Aorta (tissue), 5 donors: ENCODE data around the gene MISFA. TPM values are rescaled to one million over a fixed set of nuclear protein-coding genes. Genes with fewer than 3 reads are reported as not detected.
A peak's percentile ranks its signal among the peaks of the same experiment; 100 is the strongest.
"Not testable (repeated sequence)": the region's sequence is repeated elsewhere in the genome, so short reads cannot be mapped to it uniquely, and the experiment has no call there.

ENCODE experiments used
- ATAC-seq: fragments of 200-7000 bp; cut with Tn5 transposase; one replicate; pipeline ENCODE4 v1.9.1; 2022; ENCODE audit warnings: moderate library complexity; ENCODE audit not compliant: low FRiP score
- DNase-seq, 2 donors: peaks; one replicate each; pipeline ENCODE4 v3.0.0-alpha.2; 2020
- H3K27ac ChIP-seq, 2 donors: one replicate each; pipeline ENCODE4 v1.5.1; 2013; ENCODE audit warnings: low read length in 2 of 2, mild to moderate bottlenecking in 2 of 2, moderate library complexity in 2 of 2, control low read depth in 1 of 2, inconsistent platforms in 1 of 2, low read depth in 1 of 2
- H3K27me3 ChIP-seq, 2 donors: one replicate each; pipeline ENCODE4 v1.6.1; 2013; ENCODE audit warnings: control low read depth in 1 of 2, low read length in 1 of 2, mild to moderate bottlenecking in 1 of 2, moderate library complexity in 1 of 2; ENCODE audit not compliant: insufficient read depth in 2 of 2, control insufficient read depth in 1 of 2
- H3K36me3 ChIP-seq, 2 donors: one replicate each; pipeline ENCODE4 v1.6.1; 2013; ENCODE audit warnings: control low read depth in 1 of 2, low read length in 1 of 2, mild to moderate bottlenecking in 1 of 2; ENCODE audit not compliant: insufficient read depth in 2 of 2, control insufficient read depth in 1 of 2
- H3K4me1 ChIP-seq, 2 donors: one replicate each; pipeline ENCODE4 v1.6.1; 2013; ENCODE audit warnings: low read length in 2 of 2, control low read depth in 1 of 2, mild to moderate bottlenecking in 1 of 2, moderate library complexity in 1 of 2; ENCODE audit not compliant: insufficient read depth in 2 of 2, control insufficient read depth in 1 of 2
- H3K4me3 ChIP-seq, 2 donors: one replicate each; pipeline ENCODE4 v1.5.1; 2013; ENCODE audit warnings: low read length in 2 of 2, control low read depth in 1 of 2, mild to moderate bottlenecking in 1 of 2
- H3K9me3 ChIP-seq: one replicate; pipeline ENCODE4 v1.6.1; 2013; ENCODE audit warnings: mild to moderate bottlenecking, low read length; ENCODE audit not compliant: control insufficient read depth
- WGBS, 2 donors: extraction: QIAGEN DNeasy Blood & Tissue Kit; methylation state at CpG; one replicate each; pipeline ENCODE4 v1.1.7; 2013; 5-methylcytosine and 5-hydroxymethylcytosine counted together
- intact Hi-C, 2 donors: fragments of 100-400 bp; cut with DNase I; formaldehyde crosslinking; loops; one replicate each; pipeline versions ENCODE4 v1.14.2 to v1.15.0; 2022
- polyA plus RNA-seq, 2 donors: library from polyadenylated mRNA; stranded (reverse); fragments of 200-250 nt; gene quantifications; one replicate each; pipeline ENCODE4 v1.2.3, GENCODE V29; 2013
- total RNA-seq, 2 donors: library from RNA; stranded (reverse); fragmentation: NEBNext Ultra II Directional; extraction: Animal tissue kit (Norgen Biotek cat#: 25700); gene quantifications; one replicate each; pipeline ENCODE4 v1.2.1, GENCODE V29; 2021
- donor health status: healthy with polysubstance abuse.
- donor health status: Bipolar disorder and iron deficiency.
- donor health status: DM: no; HTN: no; CAD: no.
- donor health status: DM: no; HTN: no; CAD: no.
- donor health status: DM: yes; HTN: yes; CAD: no.

The MISFA gene
- total and polyA plus RNA-seq, 4 donors: 0.95 to 6.6 (median 1.8) TPM; not detected in 1

GRCh38 chr11:18581825-18582224 is 17.8 kb upstream of the MISFA start:
- Histone ChIP-seq H3K4me3 (no peak overlapping the region), H3K27ac (no peak overlapping the region), H3K27me3 (no peaks in the 10 kb centered on the region), H3K9me3 (no peaks in the 10 kb centered on the region), H3K4me1 (no peaks in the 10 kb centered on the region), H3K36me3 (peaks cover 0 to 2% of the 10 kb centered on the region in 2 donors)
- no peak for DNase-seq
- 85 to 89% methylated on average over 1 of the region's 1 CpG for WGBS, 2 donors
- no peak for ATAC-seq
- intact Hi-C loops: no loop called here

GRCh38 chr11:18588297-18589252 is 11.0 kb upstream of the MISFA start, which contains the start of gene UEVLD:
Gene UEVLD (minus strand): TSS chr11:18588734. CDS start chr11:18588654, 80 bp downstream.
- WGBS, 2 donors: 1% methylated on average over 50 of the region's 50 CpGs
- Histone ChIP-seq H3K27ac (peak within 1 kb of the TSS in 1 of 2 donors; percentile 72), H3K27me3 (no peaks in the 10 kb centered on the region), H3K36me3 (no peaks in the 10 kb centered on the region), H3K9me3 (no peaks in the 10 kb centered on the region), H3K4me1 (peaks cover 6 to 11% of the 10 kb centered on the region in 2 donors), H3K4me3 (peak within 1 kb of the TSS; percentile 70 to 96)
- intact Hi-C loops: loop anchor here in 1 of 2 donors (5.0 kb wide), 2 partner anchors 44 to 109 kb away; partner anchors contain the start of genes SPTY2D1 and TMEM86A
- DNase-seq: peak; percentile 92 to 96
- ATAC-seq: peak; percentile 98

- H3K4me3 ChIP-seq: no peak overlapping the region
- intact Hi-C loops: no loop called here
- no peak overlapping the region for H3K27ac ChIP-seq
- ATAC-seq (no peak), DNase-seq (no peak)
- H3K36me3 ChIP-seq: peaks cover 0 to under 1% of the 10 kb centered on the region in 2 donors
- peaks cover 6 to 11% of the 10 kb centered on the region in 2 donors for H3K4me1 ChIP-seq
- H3K27me3 ChIP-seq: no peaks in the 10 kb centered on the region
- H3K9me3 ChIP-seq: no peaks in the 10 kb centered on the region
- 52 to 58% methylated on average over 2 of the region's 2 CpGs for WGBS, 2 donors
These were observed 9.0 kb upstream of the MISFA start for GRCh38 chr11:18590571-18590970.

DNA sequence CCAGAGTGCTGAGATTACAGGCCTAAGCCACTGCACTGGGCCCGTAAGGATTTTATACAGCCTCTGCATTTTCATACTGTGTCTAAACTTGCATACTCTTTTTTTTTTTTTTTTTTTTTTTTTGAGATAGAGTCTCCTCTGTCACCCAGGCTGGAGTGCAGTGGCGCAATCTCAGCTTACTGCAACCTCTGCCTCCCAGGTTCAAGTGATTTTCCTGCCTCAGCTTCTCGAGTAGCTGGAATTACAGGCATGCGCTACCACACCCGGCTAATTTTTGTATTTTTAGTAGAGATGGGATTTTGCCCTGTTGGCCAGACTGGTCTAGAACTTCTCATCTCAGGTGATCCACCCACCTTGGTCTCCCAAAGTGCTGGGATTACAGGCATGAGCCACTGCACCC is 5.5 kb upstream of the MISFA start:
- H3K36me3 ChIP-seq, DNase-seq, ATAC-seq, H3K4me1 ChIP-seq, H3K4me3 ChIP-seq, intact Hi-C loops, H3K27me3 ChIP-seq, H3K27ac ChIP-seq, H3K9me3 ChIP-seq: not testable (repeated sequence)
- 88 to 93% methylated on average over 5 of the region's 5 CpGs for WGBS, 2 donors

DNA sequence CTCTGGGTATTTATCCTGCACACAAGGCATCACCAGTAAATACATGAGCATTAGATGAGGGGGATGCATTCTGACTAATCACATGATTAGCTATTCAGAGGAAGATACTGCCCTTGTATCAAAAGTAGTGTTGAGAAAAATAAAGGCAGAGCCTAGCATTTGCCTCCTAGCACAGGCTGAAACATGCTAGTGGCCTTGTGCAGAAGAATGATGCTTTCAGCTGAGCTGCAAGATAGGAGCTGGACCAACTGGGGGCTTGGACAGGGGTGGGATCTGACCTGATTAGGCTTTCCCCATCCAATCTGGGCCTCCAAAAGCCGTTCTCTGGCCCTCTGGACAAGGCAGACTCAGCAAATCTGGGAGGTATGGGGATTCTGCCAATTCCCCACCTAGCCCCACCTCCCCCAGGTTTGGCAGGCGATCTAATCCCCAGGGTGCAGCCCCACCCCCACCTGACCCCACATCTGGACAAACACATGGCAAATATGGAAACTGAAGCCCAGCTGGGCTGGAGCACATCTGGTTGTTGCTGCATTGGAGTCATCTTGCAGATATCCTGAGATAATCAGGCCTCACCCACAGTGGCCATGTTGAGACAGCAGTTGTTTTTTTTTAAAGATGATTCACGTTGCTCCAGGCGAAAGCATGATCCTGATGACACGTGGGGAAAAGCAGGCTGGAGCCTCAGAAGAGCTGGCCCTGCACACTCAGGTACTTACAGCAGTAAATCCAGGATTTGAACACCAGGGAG is 4.4 kb upstream of the MISFA start:
- Histone ChIP-seq H3K4me3 (no peak overlapping the region), H3K27ac (no peak overlapping the region)

DNA sequence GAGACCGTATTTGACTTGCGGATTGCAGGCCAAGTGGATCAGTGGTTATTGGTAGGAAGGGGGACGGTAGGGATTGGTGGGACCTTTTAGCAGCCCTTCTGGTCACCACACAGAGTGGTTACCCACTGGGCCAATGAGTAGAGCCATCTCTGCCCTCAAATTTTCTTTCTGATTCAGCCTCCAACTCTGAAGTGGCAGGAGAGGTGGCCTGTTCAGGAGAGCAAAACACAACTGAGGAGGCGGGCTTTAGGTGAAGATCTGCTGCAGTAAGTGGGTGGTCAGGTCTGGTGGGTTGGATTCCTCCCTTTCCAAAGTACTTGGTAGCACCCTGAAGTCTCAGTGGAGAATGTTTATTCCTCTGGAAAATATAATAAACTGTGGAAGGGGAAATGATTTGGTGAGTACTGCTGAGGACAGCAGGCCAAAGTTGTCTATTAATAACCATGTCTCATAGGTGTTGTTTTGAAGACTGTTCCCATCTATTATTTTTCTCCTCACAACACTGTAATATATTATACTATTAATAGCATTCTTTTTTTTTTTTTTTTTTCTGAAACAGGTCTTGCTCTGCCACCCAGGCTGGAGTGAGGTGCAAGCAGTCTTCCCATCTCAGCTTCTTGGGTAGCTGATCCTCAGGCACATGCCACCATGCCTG is 1.5 kb downstream of the MISFA start:
- intact Hi-C loops: no loop called here
- Histone ChIP-seq H3K27ac (no peak overlapping the region), H3K4me3 (no peak overlapping the region), H3K27me3 (no peaks in the 10 kb centered on the region), H3K36me3 (peaks cover 0 to 3% of the 10 kb centered on the region in 2 donors), H3K4me1 (peaks cover 0 to 1% of the 10 kb centered on the region in 2 donors), H3K9me3 (no peaks in the 10 kb centered on the region)
- ATAC-seq: no peak
- 92 to 96% methylated on average over 4 of the region's 4 CpGs for WGBS, 2 donors
- DNase-seq: no peak

More for the DNA sequence above, 4.4 kb upstream of the MISFA start:
- intact Hi-C loops: no loop called here
- no peak for ATAC-seq
- H3K4me1 ChIP-seq: peaks cover 0 to under 1% of the 10 kb centered on the region in 2 donors
- WGBS, 2 donors: 69 to 71% methylated on average over 5 of the region's 5 CpGs
- DNase-seq: no peak
- H3K9me3 ChIP-seq: no peaks in the 10 kb centered on the region
- H3K36me3 ChIP-seq: peaks cover 0 to 2% of the 10 kb centered on the region in 2 donors
- no peaks in the 10 kb centered on the region for H3K27me3 ChIP-seq

DNA sequence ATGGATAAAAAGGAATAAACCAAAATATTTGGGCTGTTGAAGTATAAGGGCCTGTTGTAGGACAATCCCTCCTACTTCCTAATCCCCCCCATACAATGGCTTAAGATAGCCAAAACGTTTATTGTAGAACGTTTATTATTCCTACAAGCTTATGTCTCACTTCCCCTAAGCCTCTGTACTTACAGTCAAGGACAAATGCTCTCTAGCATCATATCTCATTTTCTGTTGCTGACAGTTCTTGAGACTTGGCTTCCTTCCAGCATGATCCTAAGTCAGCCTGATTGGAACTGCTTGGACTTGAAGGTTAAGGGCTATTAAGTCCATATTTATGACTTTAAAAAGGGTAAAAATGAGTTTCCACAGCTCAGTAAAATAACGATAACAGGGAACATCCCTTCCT is 8.8 kb downstream of the MISFA start:
- ATAC-seq: no peak
- intact Hi-C loops: no loop called here
- H3K27ac ChIP-seq: no peak overlapping the region
- H3K4me1 ChIP-seq: peaks cover 0 to 2% of the 10 kb centered on the region in 2 donors
- no peaks in the 10 kb centered on the region for H3K27me3 ChIP-seq
- H3K4me3 ChIP-seq: no peak overlapping the region
- WGBS, 2 donors: 40 to 48% methylated on average over 3 of the region's 3 CpGs
- no peaks in the 10 kb centered on the region for H3K9me3 ChIP-seq
- H3K36me3 ChIP-seq: peaks cover 0 to 9% of the 10 kb centered on the region in 2 donors
- DNase-seq: no peak

- intact Hi-C loops: loop anchor here in 1 of 2 donors (10.0 kb wide), 1 partner anchor 286 kb away; the partner anchor contains the start of genes GTF2H1 and HPS5
- Histone ChIP-seq H3K9me3 (no peaks in the 10 kb centered on the region), H3K4me3 (no peak overlapping the region), H3K27me3 (no peaks in the 10 kb centered on the region), H3K4me1 (no peaks in the 10 kb centered on the region), H3K27ac (no peak overlapping the region), H3K36me3 (peaks cover 0 to 6% of the 10 kb centered on the region in 2 donors)
- DNase-seq (no peak), ATAC-seq (no peak)
- WGBS, 2 donors: 79 to 86% methylated on average over 2 of the region's 2 CpGs
These were observed 11.6 kb downstream of the MISFA start for GRCh38 chr11:18611196-18611595.
